GM21367 (cell line): ENCODE results near the gene IRAK2.

Experiments used
- ATAC-seq: cut with Tn5 transposase; IDR thresholded peaks from one replicate; pipeline ENCODE4 v1.9.1; 2021; ENCODE audit not compliant: unreplicated experiment

Gene IRAK2

DNA sequence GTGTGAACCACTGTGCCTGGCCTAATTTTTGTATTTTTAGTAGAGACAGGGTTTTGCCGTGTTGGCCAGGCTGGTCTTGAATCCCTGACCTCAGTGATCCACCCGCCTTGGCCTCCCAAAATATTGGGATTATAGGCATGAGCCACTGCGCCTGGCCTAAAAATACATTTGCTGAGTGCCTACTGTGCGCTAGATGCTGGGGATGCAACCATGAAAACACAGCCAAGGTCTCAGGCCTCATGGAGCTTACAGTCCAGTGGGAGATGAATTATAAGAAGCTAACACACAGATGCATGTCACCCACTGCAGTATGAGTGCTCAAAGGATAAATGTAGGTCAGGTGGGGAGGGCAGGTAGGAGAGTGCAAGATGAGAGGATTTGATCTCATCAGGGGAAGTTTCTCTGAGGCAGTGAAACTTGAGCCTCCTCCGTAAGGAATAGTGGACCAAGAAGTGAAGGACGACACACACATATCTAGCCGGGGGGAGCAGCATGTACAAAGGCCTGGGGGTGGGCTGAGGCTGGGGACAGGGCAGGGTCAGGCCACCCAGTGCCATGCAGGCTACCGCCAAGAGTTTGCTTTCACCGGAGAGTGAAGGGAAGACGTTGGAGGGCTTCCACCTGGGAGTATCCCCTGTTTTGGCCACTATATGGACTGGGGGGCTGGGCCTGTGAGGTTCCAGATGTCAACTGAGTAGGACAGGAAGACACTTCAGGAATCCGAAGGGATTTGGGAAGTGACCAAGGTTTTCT is 24.3 kb downstream of the IRAK2 start:
- no peak for ATAC-seq

DNA sequence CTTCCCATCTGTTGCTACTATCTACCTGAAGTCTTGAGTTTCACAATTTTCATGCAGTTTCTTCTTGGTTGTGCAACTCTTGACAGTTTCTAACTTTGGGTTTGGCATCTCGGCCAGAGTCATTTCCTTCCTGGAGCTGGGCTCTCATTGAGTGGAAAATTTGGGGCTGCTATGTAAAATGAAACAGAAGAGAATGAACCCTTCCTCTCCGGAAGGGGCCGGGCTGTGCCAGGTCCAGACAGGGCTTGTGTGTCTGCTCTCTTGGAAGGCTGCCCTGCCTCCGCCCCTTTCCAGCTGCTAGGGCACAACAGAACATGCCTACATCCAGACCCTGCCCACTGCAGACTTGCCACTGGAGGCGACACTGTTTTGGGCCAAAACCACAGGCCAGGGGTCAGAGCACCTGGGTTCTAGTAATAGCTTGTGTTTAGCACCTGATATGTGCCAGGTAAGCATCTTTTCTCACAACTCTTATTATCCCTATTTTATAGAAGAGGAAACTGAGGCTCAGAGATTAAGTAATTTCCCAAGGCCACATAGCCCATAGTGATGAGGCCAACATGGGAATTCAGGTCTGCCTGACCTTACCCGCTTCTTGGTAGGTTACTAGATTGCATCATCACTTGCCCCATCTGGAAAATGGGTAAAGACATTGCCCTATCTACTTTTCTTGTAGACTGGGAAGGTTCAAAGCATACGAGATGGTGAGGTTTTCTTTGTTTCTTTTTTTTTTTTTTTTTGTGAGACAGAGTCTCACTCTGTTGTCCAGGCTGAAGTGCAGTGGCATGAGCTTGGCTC is 25.0 kb downstream of the IRAK2 start:
- no peak for ATAC-seq

DNA sequence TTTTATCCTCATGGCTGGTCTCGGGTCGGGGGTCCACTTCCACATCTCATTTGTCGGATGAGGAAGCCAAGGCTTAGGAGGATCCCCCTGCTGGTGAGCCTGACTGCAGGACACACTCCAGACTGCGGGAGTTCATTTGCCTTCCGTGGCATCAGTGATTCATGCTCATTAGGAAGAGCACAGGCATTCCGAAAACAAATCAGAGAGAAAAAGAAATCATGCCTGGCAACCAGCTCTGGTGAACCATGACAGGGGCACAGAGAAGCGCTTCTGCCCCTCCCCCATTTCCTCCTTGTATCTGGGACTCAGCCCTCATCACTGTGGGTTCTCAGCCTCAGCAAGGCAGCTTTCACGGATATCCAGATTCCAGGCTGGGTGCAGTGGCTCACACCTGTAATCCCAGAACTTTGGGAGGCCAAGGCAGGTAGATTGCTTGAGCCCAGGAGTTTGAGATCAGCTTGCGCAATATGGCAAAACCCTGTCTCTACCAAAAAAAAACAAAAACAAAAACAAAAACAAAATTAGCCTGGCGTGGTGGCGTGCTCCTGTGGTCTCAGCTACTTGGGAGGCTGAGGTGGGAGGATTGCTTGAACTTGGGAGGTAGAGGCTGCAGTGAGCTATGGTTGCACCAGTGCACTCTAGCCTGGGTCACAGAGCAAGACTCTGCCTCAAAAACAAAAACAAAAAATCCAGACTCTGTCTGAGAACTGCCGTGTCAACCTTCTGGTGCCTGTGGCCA is 28.4 kb downstream of the IRAK2 start:
- no peak for ATAC-seq

DNA sequence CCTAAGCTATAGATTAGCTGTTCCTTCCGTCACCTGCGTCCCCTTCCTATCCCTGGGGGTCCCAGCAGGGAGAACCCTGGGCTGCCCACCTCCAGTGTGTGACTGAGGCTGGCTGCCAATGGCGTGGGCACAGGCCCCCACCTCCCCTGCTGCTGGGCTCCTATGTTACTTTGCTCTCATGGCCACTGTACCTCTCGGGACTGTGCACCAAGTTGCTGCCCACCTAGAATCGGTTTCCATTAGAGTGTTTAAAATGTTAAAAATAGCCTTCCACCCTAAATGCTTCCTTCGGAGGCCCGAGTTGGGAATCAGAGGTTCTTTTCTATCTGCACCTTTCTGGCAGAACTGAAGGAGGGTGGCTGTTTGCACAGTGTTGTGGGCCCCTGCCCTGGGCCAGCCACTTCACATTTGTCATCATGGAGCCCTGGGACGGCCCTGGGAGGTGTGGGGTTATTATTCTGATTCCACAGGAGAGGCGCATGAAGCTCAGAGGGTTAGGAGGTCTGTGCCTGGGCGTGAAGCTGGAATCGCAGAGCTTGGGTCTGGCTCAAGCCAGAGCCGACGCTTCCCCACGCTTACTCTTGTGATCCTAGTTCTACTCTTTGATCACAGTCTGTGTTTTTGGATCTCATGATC is 29.1 kb downstream of the IRAK2 start:
- ATAC-seq: no peak

DNA sequence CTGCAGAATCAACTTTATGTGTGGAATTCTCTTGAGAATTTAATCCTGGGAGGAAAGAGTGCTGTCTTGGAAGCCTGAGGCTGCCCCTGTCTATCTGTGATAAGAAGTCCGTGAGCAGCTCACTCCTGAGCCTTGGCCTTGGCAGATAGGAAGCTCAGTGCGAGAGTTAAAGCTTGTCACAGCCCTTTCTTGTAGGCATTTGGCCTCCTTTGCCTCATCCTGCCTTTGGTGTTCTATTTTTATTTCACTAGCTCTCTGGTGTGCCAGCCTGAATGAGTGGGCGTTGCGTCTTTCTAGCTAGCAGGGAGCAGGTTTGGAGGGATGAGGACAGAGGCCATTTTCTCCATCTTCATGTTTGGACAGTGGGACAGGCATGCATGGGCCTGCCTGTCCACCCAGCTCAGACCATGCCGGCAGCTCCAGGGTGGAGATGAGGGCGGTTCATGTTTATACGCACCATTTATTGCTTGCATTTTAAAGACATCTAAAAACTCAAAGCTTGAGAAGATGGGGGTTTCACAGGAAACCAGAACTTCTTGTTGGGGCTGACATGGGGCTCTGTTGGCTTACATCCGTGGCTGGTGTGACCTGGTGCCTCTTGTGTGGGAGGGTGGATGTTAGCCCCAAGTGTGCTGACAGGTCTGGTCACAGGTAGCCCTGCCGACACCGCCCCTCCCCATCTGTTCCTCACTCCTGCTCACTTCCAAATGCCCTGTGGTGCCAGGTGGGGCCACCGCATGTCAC is 29.8 kb downstream of the IRAK2 start:
- ATAC-seq: no peak

DNA sequence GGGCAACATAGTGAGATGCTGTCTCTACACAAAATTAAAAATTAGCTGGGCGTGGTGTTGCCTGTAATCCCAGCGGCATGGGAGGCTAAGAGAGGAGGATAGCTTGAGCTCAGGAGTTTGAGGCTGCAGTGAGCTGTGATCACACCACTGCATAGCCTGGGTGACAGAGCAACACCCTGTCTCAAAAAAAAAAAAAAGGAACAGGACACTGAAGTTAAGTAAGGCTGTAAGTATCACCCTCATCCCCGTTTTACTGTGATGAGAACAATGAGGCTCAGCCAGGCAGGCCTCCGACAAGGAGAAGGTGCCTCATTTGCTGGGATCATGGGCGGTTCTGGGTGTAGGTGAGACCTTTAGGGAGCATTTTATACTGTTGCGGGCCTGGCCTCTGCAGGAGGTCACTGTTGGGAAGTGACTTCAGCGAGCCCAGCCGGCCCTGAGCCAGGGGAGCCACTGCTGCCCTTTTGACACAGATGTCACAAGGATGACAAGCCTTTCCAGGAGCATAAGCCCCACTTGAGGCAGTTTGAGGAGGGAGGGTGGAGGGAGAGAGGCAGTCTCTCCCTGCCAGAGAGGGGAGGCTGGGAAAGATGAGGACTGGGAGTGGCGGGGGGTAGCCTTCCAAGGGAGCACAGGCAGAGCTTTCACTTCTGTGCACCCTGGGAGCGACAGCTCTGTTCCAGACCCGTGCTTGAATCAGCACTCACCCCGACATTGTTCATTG is 30.8 kb downstream of the IRAK2 start:
- ATAC-seq: no peak

DNA sequence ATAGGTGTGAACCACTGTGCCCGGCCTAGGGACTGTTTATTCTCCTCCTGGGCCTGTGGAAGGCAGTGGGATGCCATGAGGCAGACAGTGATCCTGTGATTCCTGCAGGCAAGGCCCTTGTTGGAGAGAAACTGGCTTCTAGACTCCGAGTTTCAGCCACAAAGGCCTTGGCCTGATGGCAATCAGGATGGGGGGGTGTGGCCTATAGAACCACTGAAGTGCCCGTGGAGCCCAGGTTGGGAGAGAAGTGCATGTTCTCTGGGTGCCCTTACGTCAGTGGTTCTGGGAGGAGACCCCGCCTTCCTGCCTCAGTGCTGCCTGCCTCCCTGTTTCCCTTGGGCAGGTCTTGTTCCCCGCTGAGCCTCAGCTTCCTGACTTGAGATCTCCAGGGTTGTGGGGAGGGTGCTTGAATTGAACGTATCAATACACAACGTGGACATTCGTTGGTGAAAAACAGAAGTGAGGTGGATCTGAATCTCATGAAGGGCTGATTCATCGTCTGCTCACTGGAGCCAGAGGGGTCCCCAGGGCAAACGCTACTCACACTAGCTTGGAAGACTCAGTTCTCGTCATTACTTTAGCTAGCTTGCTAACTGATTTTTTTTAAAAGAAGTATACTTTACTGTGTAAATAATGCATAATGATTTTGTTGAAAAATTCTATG is 31.8 kb downstream of the IRAK2 start:
- no peak for ATAC-seq

DNA sequence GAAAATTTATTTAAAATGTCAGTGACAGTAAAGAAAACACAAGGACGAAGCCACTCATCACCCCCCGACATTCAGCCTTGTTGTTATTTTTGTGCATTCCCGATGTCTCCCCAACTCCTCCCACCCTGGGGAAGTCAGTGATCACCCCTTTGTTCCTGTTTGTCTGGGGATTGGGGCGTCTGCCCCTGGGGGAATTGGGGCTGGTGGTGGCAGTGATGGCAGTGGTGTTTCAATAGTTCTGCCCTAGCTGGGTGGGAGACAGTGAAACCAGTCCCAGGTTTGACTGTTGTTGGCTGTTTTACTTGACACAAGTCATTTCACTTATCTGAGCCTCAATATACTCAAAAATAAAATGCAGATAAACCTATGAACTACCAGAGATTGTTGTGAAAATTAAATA is 33.5 kb downstream of the IRAK2 start:
- no peak for ATAC-seq

DNA sequence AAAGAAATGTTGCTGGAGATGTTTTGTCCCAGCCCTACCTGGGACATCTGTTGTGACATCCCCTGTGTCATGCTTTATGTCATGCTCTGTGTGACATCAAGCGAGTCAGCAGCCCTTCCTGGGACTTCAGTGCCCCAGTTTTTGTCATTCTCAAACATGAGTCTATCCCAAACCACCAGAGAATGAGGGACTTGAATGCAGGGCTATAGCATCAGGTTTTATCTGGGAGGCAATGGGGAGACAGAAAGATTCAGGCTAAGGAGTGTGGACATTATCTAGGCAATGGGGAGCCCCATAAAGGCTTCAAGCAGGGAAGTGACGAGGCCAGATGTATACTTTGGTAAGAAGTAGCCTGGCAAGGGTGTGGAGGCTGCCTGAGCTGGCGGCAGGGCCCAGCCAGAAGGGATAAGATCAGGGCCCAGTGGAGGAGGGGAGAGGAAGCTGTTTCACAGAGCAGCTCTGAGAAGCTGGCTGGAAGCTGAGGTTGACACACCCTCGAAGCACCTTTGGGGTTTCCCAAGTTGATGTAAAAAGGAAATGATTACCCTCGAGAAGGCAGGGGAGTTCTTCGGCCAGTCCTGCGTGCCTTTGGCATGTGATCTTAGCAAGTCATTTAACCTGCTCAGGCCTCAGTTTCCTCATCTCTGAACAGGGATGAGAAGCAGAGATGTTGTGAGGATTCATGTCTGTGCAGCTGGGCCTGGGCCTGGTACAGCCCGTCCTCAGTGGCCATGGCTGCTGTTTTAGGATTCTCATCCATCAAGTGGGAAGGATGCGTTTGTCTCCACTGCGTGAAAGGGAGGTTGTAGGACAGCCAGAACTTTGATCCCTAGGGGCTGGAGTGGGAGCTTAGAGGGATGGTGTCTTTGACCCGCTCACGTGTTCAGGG is 34.3 kb downstream of the IRAK2 start:
- ATAC-seq: peak; percentile 72

DNA sequence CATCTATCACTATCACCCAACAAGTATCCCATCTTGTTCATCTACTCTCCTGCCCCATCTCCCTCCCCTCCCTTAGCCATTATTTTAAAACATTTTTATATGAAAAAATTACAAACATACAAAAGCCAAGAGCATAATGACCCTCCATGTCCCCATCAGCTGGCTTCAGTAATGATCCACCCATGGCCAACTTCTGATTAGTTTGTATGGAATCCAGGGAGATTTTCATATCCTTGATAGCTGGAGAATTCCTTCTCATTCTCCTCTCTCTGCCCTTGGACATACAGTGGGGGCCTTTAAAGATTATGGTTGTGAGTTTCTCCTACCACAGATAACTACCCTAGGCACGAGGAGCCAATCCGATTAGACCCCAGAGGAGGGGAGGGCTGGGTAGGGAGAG is 40.2 kb downstream of the IRAK2 start:
- no peak for ATAC-seq

DNA sequence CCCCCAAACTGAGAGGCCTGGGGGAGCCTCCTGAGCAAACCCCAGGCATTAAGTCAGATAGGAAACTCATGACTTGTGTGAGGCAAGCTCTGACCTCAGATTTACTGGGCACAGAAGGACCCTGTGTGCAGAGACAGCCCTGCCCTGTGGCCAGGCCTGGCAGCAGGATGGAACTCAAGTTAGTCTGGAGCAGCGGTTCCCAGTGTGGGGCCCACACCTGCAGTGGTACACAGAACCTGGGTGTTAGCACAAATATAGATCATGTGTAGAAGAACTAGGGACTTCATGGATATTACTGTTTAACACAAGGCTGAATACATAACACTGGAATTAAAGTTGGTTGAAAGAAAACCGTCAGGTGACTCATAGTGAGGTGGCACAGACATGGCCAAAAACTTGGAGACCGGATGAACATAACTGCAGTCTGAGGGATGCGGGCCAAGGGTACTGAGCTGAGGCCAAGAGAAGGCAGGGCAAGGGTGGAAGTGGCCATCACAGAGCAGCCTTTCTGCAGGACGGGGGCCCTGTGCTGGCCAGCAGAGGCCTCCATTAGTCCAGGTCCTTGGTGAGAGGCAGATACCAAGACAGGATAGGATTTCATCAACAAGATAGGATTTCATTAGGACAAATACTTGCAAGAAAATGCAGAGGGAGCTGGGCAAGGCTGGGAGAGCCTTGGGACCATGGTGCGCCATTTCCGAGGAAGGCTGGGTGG is 40.9 kb downstream of the IRAK2 start:
- ATAC-seq: no peak

DNA sequence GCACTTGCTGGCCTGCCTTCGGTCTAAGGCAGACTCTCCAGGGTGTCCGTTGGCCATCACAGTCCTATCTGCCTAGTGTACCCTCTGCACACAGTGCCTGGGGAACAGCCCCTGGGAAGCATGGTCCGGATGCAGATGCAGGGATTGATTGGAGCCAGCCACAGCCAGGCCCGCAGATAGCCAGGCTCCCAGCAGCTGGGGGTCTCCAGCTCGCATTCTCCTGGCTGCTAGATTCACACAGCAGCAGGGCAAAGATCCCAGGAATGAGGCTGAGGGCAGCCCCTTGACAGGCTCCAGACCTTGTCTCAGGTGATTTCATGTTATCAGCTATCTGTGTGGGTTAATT is 41.4 kb downstream of the IRAK2 start:
- no peak for ATAC-seq

DNA sequence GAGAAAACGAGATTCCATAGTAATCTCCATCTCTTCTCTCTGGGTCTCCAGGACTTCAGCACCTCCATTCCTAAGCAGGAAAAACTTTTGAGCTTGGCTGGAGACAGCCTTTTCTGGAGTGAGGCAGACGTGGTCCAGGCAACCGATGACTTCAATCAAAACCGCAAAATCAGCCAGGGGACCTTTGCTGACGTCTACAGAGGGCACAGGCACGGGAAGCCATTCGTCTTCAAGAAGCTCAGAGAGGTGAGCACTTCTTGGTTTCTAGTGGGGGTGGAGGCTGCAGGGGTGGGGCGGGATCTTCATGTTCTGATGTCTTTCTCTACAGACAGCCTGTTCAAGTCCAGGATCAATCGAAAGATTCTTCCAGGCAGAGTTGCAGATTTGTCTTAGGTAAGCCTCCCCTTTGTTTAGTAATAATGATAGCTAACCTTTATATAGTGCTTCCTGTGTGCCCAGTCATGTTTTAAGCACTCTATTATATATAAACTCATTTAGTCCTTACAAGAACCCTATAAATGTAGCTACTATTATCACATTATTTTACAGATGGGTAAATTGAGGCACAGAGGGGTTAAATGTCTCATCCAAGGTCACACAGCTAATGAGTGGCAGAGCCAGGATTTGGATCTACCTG is 48.6 kb downstream of the IRAK2 start:
- no peak for ATAC-seq

DNA sequence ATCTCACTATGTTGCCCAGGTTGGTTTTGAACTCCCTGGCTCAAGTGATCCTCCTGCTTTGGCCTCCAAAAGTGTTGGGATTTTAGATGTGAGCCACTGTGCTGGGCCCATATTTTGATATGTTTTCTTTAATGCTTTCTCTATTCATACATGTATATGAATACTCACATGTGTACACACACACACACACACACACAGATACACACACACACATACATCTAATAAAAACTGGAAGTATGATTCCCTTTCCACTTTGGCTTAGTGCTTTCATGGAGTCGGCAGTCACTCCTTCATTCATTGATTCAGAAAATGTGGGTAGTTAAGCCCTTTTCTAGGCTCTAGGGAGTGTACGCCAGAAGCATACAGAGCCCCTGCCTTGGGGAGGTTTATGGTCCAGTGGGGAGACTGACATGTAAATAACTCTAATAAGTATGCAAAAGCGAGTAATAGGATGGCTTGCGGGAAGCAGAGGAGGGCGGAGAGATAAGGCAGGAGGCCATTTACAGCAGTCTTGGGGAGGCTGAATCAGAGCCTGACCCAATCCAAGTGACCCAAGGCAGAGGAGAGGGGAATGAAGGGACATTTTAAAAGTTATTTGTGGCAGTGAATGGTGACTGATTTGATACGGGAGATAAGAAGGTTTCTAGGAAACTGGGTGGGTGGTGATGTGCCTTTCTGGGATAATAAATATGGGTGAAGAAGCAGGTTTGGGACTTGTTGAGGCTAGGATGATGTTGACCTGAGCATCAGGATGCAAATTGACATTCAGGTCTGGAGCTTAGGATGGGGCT is 51.1 kb downstream of the IRAK2 start:
- ATAC-seq: no peak

DNA sequence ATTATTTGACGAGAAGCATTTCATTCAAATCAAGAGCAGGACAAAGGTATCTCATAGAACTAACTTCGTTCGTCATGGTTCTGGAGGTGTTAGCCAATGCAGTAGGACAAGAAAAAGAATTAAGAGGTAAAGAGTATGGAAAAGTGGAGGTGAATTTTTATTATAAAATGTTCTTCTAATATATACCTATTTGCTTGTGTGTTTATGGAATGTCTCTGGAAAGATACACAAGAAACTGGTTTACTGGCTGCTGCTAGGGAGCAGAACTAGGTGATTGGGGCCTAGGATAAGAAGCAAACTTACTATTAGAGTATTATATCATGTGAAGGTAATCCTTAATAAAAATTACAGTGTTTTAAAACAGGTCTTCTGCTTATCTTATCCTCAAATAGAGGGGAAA is 52.6 kb downstream of the IRAK2 start:
- no peak for ATAC-seq

DNA sequence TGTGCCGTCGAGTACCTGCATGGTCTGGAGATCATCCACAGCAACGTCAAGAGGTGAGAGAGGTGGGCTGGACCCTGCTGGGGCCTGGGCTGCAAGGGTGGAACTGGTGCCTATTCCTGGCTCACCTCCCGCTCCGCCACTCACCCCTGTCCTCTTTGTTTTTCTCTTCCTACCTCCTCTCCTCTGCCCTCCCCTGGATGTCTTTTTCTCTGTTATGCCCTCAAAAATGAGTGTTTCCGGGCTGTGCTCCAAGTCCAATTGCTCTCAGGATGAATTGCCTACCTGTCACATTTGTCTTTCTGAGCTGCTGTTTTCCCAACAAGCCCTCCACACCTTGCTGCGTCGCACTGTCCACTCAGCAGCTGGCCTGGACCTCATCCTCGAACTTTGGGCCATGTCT is 55.0 kb downstream of the IRAK2 start:
- no peak for ATAC-seq
